GM19438 (cell line): ENCODE measurements around the gene DACT3.

Experiments used
- ATAC-seq: cut with Tn5 transposase; IDR thresholded peaks from one replicate; pipeline ENCODE4 v1.9.1; 2021; ENCODE audit warnings: low read depth; ENCODE audit not compliant: unreplicated experiment

The DACT3 gene

DNA sequence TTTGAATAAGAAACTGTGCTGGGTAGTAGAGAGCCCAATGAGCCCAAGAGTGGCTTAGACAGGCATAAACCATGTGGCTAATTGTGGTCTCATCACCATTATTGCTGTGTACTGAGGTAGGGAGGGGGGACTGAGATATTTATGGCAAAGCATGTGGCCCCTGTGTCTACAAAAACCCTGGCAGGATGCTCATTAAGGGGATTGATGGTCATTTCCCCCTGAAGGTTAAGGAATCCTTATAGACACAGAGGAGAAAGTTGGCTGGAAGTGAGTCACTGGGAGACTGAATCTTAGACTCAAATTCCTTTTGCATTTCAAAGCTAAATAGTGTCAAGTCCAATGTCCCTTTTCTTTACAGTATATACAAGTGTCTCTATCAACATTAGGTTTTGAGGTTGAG, 9.8 kb upstream of the DACT3 start:
- ATAC-seq: no peak

- no peak for ATAC-seq
These were observed 7.7 kb upstream of the DACT3 start for GRCh38 chr19:46668662-46669061.

DNA sequence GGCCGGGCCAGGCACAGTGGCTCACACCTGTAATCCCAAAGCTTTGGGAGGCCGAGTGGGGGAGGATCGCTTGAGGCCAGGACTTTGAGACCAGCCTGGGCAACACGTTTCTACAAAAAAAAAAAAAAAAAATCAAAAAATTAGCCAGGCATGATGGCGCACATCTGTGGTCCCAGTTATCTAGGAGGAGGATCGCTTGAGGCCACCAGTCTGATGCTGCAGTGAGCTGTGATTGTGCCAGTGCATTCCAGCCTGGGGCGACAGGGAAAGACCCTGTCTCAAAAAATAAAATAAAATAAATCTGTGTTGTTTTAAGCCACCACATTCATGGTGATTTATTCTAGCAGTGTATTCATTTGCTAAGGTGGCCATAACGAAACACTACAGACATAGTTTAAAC, 4.1 kb upstream of the DACT3 start:
- no peak for ATAC-seq

DNA sequence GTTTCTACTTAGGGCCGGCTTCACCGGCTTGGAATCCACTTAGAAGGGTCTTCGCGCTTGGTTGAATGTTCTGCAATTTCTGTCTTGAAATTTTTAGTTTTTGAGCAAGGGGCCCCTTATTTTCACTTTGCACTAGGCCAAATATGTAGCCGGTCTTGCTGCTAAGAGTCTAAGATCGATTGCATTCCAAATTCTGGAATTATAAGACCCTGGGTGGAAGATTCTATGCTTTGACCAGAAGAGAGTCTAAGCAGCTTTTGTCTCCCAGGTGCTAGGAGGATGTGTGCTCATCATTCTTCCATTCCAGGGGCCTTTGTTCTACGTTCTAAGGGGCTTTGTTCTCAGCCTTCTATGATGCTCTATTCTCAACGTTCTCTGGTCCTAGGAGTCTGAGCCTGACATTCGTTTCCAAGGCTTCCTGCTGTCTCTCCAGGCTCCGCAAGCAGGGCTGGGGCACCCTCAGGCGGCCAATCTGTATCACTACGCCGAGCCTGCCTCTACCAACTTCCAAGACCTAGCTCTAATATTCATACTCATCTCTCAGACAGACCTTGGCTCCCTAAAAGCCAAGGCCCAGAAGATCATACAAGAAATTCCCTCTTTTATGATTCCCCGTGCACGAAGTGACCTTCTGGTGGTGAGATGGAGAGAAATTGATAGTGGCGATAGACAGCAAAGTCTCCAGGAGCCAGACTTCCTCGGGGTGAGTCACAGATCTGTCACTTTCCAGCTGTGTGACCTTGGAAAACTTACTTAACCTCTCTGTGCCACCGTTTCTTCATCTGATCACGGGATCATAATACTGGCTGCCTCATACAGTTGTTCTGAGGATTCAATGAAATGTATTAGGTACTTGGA, 982 bp upstream of the DACT3 start:
- no peak for ATAC-seq

DNA sequence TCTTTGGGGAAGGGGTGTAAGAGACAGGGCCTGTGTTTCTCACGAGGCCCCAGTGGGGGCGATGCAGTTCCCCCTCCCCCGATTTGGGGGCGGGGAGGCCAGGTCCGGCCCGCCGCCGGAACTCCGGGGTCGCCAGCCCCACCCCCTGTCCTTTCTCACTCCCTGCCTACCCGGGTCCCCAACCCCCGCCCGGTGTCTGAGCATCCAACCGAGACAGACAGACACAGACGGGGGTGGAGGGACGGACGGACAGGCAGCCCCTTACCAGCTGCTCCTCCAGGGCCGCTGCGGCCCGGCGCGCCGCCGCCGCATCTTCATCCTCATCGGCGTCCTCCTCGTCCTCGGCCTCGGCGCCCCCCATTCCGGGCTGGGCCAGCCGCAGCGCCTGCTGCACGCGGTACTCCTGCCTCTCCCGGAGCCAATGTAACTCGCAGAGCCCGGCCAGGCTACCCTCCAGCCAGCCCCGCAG, 397 bp downstream of the DACT3 start:
- peak; percentile 19 for ATAC-seq

GRCh38 chr19:46660008-46660517, 919 bp downstream of the DACT3 start:
- no peak for ATAC-seq

GRCh38 chr19:46659151-46660007, 1.6 kb downstream of the DACT3 start:
- no peak for ATAC-seq

GRCh38 chr19:46656541-46656940, 4.4 kb downstream of the DACT3 start:
- no peak for ATAC-seq

- no peak for ATAC-seq
These were observed 6.3 kb downstream of the DACT3 start for GRCh38 chr19:46654621-46655152.

DNA sequence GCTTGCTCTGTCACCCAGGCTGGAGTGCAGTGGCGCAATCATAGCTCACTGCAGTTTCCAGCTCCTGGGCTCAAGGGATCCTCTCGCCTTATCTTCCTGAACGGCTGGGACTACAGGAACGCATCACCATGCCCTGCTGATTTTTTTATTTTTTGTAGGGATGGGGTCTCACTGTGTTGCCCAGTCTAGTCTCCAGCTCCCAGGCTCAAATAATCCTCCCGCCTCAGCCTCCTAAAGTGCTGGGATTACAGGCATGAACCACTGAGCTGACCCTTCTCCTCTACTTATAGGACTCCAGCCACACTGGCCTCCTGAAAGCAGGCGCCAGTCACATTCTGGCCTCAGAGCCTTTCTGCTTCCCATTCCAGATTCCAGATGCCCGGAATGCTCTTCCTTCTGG, 10.5 kb downstream of the DACT3 start:
- ATAC-seq: no peak

DNA sequence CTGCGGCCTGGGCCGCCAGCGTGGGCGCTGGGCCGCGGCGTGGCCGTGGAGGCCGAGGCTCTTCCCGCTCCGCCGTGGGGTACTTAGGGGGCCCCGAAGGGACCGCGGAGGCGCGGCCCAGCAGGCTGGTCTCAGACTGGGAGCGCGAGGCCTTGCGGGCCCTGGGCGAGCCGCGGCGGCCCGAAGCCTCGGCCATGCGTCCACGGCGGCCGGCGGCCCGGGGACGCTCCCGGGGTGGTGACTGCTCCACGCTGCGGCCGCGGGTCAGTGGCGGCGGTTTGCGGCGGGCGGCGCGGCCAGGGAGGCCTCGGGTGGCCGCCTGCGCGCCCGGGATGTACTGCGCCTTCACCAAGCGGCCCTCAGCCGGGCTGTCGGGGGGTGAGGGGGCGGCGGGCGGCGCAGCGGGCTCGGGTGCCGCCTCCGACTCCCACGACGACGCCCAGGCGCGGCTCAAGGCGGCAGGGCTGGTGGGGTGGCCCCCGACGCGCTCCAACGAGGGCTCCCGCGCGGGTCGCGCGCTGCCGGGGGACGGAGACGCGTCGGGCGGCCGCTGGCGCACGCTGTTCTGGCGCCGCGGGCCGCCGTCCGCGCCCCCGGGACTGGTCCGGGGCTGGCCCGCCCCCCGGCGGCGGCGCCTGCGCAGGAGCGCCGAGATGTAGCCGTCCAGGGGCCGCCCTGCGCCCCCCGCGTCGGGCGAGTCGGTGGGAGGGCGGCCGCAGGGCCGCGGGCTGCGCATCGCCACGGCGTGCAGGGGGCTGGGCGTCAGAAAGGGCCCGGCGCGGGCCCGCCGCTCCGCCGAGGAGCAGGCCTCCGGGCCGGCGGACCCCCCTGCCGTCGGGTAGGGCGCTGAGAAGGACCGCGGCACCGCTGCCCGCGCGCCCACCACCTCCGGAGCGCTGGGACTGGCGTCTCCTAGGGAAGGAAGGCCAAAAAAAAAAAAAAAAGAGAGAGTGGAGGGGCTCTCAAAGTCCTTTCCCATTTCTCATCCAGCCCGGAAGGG, 11.7 kb downstream of the DACT3 start:
- ATAC-seq: no peak

- no peak for ATAC-seq
These were observed 12.7 kb downstream of the DACT3 start for GRCh38 chr19:46648060-46648960.

DNA sequence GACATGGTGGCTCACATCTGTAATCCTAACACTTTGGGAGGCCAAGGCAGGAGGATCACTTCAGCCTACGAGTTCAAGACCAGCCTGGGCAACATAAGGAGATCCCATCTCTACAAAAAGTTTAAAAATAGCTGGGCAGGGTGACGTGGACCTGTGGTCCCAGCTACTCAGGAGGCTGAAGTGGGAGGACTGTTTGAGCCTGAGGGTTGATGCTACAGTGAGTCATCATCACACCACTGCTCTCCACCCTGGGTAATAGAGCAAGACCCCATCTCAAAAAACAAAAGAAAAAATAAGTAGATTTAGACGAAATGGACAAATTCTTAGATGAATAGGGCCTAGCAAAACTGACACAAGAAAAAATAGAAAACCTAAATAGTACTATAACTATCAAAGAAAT, 14.6 kb downstream of the DACT3 start:
- no peak for ATAC-seq

- no peak for ATAC-seq
These were observed 16.3 kb downstream of the DACT3 start for GRCh38 chr19:46644720-46645119.

DNA sequence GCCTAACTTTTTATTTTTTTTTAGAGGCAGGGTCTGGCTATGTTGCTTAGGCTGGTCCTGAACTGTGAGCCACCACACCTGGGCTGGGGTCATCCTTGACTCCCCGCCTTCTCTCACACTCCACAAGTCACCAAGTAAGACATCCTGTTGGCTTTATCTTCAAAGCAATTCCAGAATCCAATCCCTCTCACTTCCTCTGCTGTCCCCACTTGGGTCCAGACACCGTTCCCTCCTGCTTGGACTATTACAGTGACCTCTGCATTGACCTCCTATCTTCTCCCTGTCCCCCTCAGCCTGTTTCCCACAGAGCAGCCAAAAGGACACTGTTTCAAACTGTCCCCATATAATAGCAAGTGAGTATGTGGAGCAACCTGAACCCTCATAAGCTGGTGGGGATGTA, 20.3 kb downstream of the DACT3 start:
- ATAC-seq: no peak

GRCh38 chr19:46639358-46640182, 21.4 kb downstream of the DACT3 start:
- ATAC-seq: no peak

GRCh38 chr19:46637224-46637623, 23.8 kb downstream of the DACT3 start:
- ATAC-seq: no peak
